ENCODE results near the gene KRTAP9-6. TPM values are rescaled to one million over a fixed set of nuclear protein-coding genes. Genes with fewer than 3 reads are reported as not detected.

KRTAP9-6 gene
- total RNA-seq, 1 donor: not detected

DNA sequence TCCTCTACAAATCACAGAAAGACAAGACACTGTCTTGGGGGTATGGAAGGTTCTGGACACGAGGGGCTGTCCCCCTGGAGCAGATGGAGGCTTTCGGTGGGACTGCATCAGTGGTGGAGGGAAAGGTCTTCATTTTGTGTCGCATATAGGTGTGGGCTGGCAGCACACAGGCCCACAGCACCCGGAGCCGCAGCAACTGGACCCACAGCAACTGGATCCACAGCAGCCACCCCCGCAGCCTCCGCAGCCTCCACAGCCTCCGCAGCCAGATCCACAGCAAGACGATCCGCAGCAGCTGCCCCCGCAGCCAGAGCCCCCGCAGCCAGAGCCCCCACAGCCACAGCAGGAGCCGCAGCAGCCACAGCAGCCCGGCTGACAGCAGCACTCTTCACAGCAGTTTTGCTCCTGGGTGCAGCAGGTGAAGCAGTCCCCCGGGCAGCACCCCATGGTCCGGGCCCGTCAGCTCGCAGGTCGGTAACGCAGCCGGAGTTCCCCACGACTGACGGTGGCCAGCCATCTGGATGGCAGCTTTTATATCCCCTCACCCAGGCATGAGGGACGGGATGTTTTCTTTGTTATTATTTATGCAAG is 50.1 kb downstream of the KRTAP9-6 start, which contains the start of gene KRTAP17-1:
Gene KRTAP17-1, minus strand, starts transcription at position 507 of the 591 bp plus-strand sequence. Its CDS starts 60 bp downstream, at position 447.
- no peak for DNase-seq (ENCODE audit: low read depth in 2 of 3, low spot score in 2 of 3)

Small RNA genes lying within 50 kb of the gene (small RNA-seq; reads per million reads assigned to genes)
- not detected for gene KRTAP9-10P

Other genes with a start within 250 kb of the KRTAP9-6 start
- gene KRTAP1-5, start 238.2 kb upstream of the KRTAP9-6 start, total RNA-seq: not detected
- gene KRTAP1-4, start 235.2 kb upstream of the KRTAP9-6 start, total RNA-seq: not detected
- not detected for gene KRTAP1-3, start 230.5 kb upstream of the KRTAP9-6 start, total RNA-seq
- not detected for gene KRTAP1-1, start 223.9 kb upstream of the KRTAP9-6 start, total RNA-seq
- gene KRTAP2-1, start 218.1 kb upstream of the KRTAP9-6 start, total RNA-seq: not detected
- not detected for gene KRTAP2-2, start 210.1 kb upstream of the KRTAP9-6 start, total RNA-seq
- not detected for gene KRTAP2-3, start 205.3 kb upstream of the KRTAP9-6 start, total RNA-seq
- not detected for gene KRTAP2-4, start 199.5 kb upstream of the KRTAP9-6 start, total RNA-seq
- not detected for gene KRTAP4-7, start 181.2 kb upstream of the KRTAP9-6 start, total RNA-seq
- gene KRTAP4-8, start 167.2 kb upstream of the KRTAP9-6 start, total RNA-seq: not detected
- not detected for gene KRTAP4-16, start 163.2 kb upstream of the KRTAP9-6 start, total RNA-seq
- under 0.01 TPM for gene KRTAP4-9, start 160.0 kb upstream of the KRTAP9-6 start, total RNA-seq
- gene KRTAP4-11, start 147.0 kb upstream of the KRTAP9-6 start, total RNA-seq: not detected
- not detected for gene KRTAP4-12, start 141.2 kb upstream of the KRTAP9-6 start, total RNA-seq
- gene KRTAP4-6, start 124.8 kb upstream of the KRTAP9-6 start, total RNA-seq: not detected
- gene KRTAP4-5, start 115.6 kb upstream of the KRTAP9-6 start, total RNA-seq: not detected
- not detected for gene KRTAP4-4, start 104.6 kb upstream of the KRTAP9-6 start, total RNA-seq
- gene KRTAP4-3, start 97.2 kb upstream of the KRTAP9-6 start, total RNA-seq: not detected
- not detected for gene KRTAP4-2, start 87.2 kb upstream of the KRTAP9-6 start, total RNA-seq
- not detected for gene KRTAP4-1, start 80.5 kb upstream of the KRTAP9-6 start, total RNA-seq
- not detected for gene KRTAP9-1, start 75.5 kb upstream of the KRTAP9-6 start, total RNA-seq
- not detected for gene KRTAP9-2, start 38.7 kb upstream of the KRTAP9-6 start, total RNA-seq
- gene KRTAP9-3, start 32.9 kb upstream of the KRTAP9-6 start, total RNA-seq: not detected
- not detected for gene KRTAP9-8, start 27.4 kb upstream of the KRTAP9-6 start, total RNA-seq
- not detected for gene KRTAP9-4, start 15.7 kb upstream of the KRTAP9-6 start, total RNA-seq
- gene KRTAP9-9, start 10.0 kb upstream of the KRTAP9-6 start, total RNA-seq: not detected
- gene KRTAP9-7, start 10.3 kb downstream of the KRTAP9-6 start, total RNA-seq: not detected
- not detected for gene KRTAP29-1, start 37.5 kb downstream of the KRTAP9-6 start, total RNA-seq
- gene KRTAP16-1, start 43.9 kb downstream of the KRTAP9-6 start, total RNA-seq: 0.27 TPM
- gene KRTAP17-1, start 50.3 kb downstream of the KRTAP9-6 start, total RNA-seq: not detected
- not detected for gene KRT33A, start 85.5 kb downstream of the KRTAP9-6 start, total RNA-seq
- not detected for gene KRT33B, start 104.4 kb downstream of the KRTAP9-6 start, total RNA-seq
- gene KRT34, start 116.9 kb downstream of the KRTAP9-6 start, total RNA-seq: not detected
- not detected for gene KRT31, start 132.2 kb downstream of the KRTAP9-6 start, total RNA-seq
- gene KRT37, start 159.2 kb downstream of the KRTAP9-6 start, total RNA-seq: not detected
- not detected for gene KRT38, start 175.6 kb downstream of the KRTAP9-6 start, total RNA-seq
- gene KRT32, start 202.0 kb downstream of the KRTAP9-6 start, total RNA-seq: not detected
- not detected for gene KRT35, start 215.8 kb downstream of the KRTAP9-6 start, total RNA-seq
- not detected for gene KRT36, start 224.5 kb downstream of the KRTAP9-6 start, total RNA-seq
- not detected for gene KRT13, start 240.2 kb downstream of the KRTAP9-6 start, total RNA-seq

Measured in hematopoietic multipotent progenitor cell (in vitro differentiated cells).